H1 (cell line): Measurements from ENCODE around the gene LRRK1.

Experiments used
- ATF2 ChIP-seq: IDR thresholded peaks from 2 replicates; pipeline ENCODE4 v1.6.1; 2012; ENCODE audit warnings: low read length, inconsistent platforms
- CTCF ChIP-seq, 3 experiments: IDR thresholded peaks; 1 replicate in 2 of 3; 2 replicates in 1 of 3; pipeline versions ENCODE4 v1.5.1 to v1.6.1; 2011; ENCODE audit warnings: low read length in 3 of 3, mild to moderate bottlenecking in 3 of 3, inconsistent platforms in 2 of 3, low read depth in 1 of 3, moderate library complexity in 1 of 3; ENCODE audit not compliant: insufficient read depth in 1 of 3; ENCODE audit errors: control extremely low read depth in 1 of 3
- EP300 ChIP-seq, 2 experiments: IDR thresholded peaks; 1 replicate in 1 of 2; 2 replicates in 1 of 2; pipeline ENCODE4 v1.6.1; 2011 to 2012; ENCODE audit warnings: low read depth in 2 of 2, low read length in 2 of 2, mild to moderate bottlenecking in 2 of 2, borderline replicate concordance in 1 of 2, inconsistent platforms in 1 of 2, moderate library complexity in 1 of 2
- EZH2 ChIP-seq: fragments of 200-600 bp; sonication (generic); IDR thresholded peaks from 2 replicates; pipeline ENCODE4 v1.7.1; 2012; ENCODE audit warnings: low read depth, mild to moderate bottlenecking, moderate library complexity, low read length, inconsistent platforms; ENCODE audit not compliant: severe bottlenecking
- GABPA ChIP-seq: IDR thresholded peaks from 2 replicates; pipeline ENCODE4 v1.6.1; 2011; ENCODE audit warnings: mild to moderate bottlenecking, low read length, moderate library complexity, borderline replicate concordance; ENCODE audit not compliant: insufficient read depth
- NANOG ChIP-seq: IDR thresholded peaks from 2 replicates; pipeline ENCODE4 v1.6.1; 2011; ENCODE audit warnings: low read length, low read depth, mild to moderate bottlenecking, inconsistent platforms; ENCODE audit not compliant: insufficient read depth, poor library complexity, severe bottlenecking
- POLR2A ChIP-seq, 2 experiments: IDR thresholded peaks; 1 replicate in 1 of 2; 2 replicates in 1 of 2; pipeline ENCODE4 v1.6.1; 2011; ENCODE audit warnings: low read depth in 2 of 2, low read length in 2 of 2, mild to moderate bottlenecking in 2 of 2; ENCODE audit errors: control extremely low read depth in 1 of 2
- POLR2AphosphoS5 ChIP-seq: IDR thresholded peaks from 2 replicates; pipeline ENCODE4 v1.6.1; 2011; ENCODE audit warnings: low read depth, low read length
- POU5F1 ChIP-seq: IDR thresholded peaks from 2 replicates; pipeline ENCODE4 v1.6.1; 2011; ENCODE audit warnings: low read depth, mild to moderate bottlenecking, low read length, moderate library complexity
- RNF2 ChIP-seq: fragments of 200-900, 300-1000 bp; sonication (generic); IDR thresholded peaks from 2 replicates; pipeline ENCODE4 v1.7.1; 2016; ENCODE audit warnings: borderline replicate concordance, low read depth, mild to moderate bottlenecking, antibody characterized with exemption, low read length; ENCODE audit not compliant: poor library complexity, severe bottlenecking; ENCODE audit errors: missing control alignments
- TCF12 ChIP-seq: IDR thresholded peaks from 2 replicates; pipeline ENCODE4 v1.6.1; 2011; ENCODE audit warnings: low read depth, mild to moderate bottlenecking, low read length

GRCh38 chr15:101064795-101065569 is 145.8 kb downstream of the LRRK1 start:
- TF ChIP-seq POLR2A (IDR thresholded peaks at IDR 0.05; ENCODE audit: control extremely low read depth in 1 of 2, low read depth in 2 of 2, low read length in 2 of 2) (no peak), EZH2 (no peak), RNF2 (no peak), GABPA (no peak), CTCF (IDR thresholded peaks at IDR 0.05; ENCODE audit: control extremely low read depth in 1 of 3, insufficient read depth in 1 of 3, low read depth in 1 of 3, low read length in 3 of 3) (no peak), EP300 (IDR thresholded peaks at IDR 0.05; ENCODE audit: borderline replicate concordance in 1 of 2, low read depth in 2 of 2, low read length in 2 of 2) (no peak), TCF12 (no peak), POLR2AphosphoS5 (no peak), NANOG (no peak), ATF2 (no peak), POU5F1 (no peak)
